ENCODE data around the gene EHD1. TPM values are rescaled to one million over a fixed set of nuclear protein-coding genes. Genes with fewer than 3 reads are reported as not detected.
A peak's percentile ranks its signal among the peaks of the same experiment; 100 is the strongest.
"Not testable (repeated sequence)": the region's sequence is repeated elsewhere in the genome, so short reads cannot be mapped to it uniquely, and the experiment has no call there.

The EHD1 gene
- total RNA-seq, 3 donors from 2014 or later: 26.9 to 45.4 (median 31.2) TPM

GRCh38 chr11:64817476-64817875 lies 60.9 kb downstream of the EHD1 start:
- no peak for DNase-seq (ENCODE audit: low spot score in 2 of 2)
- H3K27me3 ChIP-seq: no peaks in the 10 kb centered on the region
- TF ChIP-seq POLR2AphosphoS5 (IDR thresholded peaks at IDR 0.05): no peak
- no peak for TF ChIP-seq POLR2A (IDR thresholded peaks at IDR 0.05)
- TF ChIP-seq CTCF (IDR thresholded peaks at IDR 0.05): no peak

DNA sequence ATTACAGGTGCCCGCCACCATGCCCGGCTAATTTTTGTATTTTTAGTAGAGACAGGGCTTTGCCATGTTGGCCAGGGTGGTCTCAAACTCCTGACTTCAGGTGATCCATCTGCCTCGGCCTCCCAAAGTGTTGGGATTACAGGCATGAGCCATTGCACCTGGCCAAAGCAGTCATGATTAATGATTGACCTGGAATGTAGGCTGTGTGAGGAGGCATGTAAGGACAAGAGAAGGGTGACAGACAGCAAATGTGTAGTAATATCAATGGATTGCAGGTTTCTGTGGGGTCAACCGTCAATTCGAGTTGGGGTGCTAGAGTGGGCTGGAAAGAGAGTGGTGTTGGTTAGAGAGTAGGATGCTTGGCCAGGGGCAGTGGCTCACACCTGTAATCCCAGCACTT lies 63.0 kb downstream of the EHD1 start:
- H3K9me3 ChIP-seq; intact Hi-C loops (cut with DNase I; ENCODE audit: low total_unique reads); H3K36me3 ChIP-seq; H3K4me1 ChIP-seq; H3K4me3 ChIP-seq; DNase-seq (ENCODE audit: low spot score in 2 of 2); H3K27me3 ChIP-seq; H3K27ac ChIP-seq: not testable (repeated sequence)

More at GRCh38 chr11:64817476-64817875, 60.9 kb downstream of the EHD1 start:
- Histone ChIP-seq H3K4me3 (no peak overlapping the region), H3K36me3 (no peaks in the 10 kb centered on the region), H3K4me1 (no peaks in the 10 kb centered on the region), H3K27ac (no peak overlapping the region), H3K9me3 (no peaks in the 10 kb centered on the region)
- intact Hi-C loops (cut with DNase I; ENCODE audit: low total_unique reads): no loop called here

DNA sequence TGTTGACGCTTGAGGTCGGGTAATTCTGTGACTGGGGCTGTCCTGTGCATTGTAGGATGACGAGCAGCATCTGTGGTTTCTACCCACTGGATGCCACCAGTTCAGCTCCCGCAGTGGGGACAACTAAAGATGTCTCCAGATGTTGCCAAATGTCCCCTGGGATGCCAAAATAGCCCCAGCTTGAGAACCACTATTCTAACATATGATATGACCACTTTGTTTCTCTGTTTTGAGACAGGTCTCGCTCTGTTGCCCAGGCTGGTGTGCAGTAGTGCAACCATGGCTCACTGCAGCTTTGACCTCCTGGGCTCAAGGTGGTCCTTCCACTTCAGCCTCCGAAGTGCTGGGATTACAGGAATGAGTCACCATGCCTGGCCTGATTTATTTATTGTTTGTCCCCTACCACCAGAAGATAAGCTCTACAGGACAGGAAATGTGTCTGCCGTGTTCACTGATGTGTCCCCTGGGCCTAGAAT lies 63.7 kb downstream of the EHD1 start:
- Histone ChIP-seq H3K9me3 (no peaks in the 10 kb centered on the region), H3K27ac (no peak overlapping the region)

DNA sequence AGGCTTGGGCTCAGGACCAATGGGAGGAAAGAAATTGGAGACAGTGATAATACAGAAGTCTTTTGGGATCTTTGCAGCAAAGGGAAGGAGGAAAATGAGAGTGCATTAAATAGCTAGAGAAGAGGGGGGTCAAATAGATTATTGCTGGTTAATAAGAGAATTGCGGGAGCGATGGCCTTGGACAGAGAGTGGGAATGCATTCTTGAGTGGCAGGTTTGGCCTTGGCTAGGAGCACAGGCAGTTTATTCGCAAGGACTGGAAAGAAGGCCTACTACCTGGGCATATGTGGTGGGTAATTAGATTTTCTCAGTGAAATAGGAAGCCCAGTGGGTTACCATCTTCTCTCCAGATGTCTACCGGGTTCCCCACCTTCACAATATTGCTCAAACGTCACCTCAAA lies 64.6 kb downstream of the EHD1 start:
- TF ChIP-seq POLR2AphosphoS5 (IDR thresholded peaks at IDR 0.05) (no peak), CTCF (IDR thresholded peaks at IDR 0.05) (no peak), POLR2A (IDR thresholded peaks at IDR 0.05) (no peak)
- Histone ChIP-seq H3K9me3 (no peaks in the 10 kb centered on the region), H3K4me3 (no peak overlapping the region), H3K4me1 (peaks cover 6 to 8% of the 10 kb centered on the region in 2 donors), H3K27ac (no peak overlapping the region), H3K27me3 (no peaks in the 10 kb centered on the region), H3K36me3 (no peaks in the 10 kb centered on the region)
- no peak for DNase-seq (ENCODE audit: low spot score in 2 of 2)
- intact Hi-C loops (cut with DNase I; ENCODE audit: low total_unique reads): no loop called here

More for the DNA sequence above, 63.7 kb downstream of the EHD1 start:
- Histone ChIP-seq H3K36me3 (no peaks in the 10 kb centered on the region), H3K27me3 (no peaks in the 10 kb centered on the region), H3K4me1 (peaks cover under 1 to 3% of the 10 kb centered on the region in 2 donors), H3K4me3 (no peak overlapping the region)
- intact Hi-C loops (cut with DNase I; ENCODE audit: low total_unique reads): no loop called here
- no peak for TF ChIP-seq CTCF (IDR thresholded peaks at IDR 0.05)
- TF ChIP-seq POLR2AphosphoS5 (IDR thresholded peaks at IDR 0.05): no peak
- TF ChIP-seq POLR2A (IDR thresholded peaks at IDR 0.05): no peak
- no peak for DNase-seq (ENCODE audit: low spot score in 2 of 2)

DNA sequence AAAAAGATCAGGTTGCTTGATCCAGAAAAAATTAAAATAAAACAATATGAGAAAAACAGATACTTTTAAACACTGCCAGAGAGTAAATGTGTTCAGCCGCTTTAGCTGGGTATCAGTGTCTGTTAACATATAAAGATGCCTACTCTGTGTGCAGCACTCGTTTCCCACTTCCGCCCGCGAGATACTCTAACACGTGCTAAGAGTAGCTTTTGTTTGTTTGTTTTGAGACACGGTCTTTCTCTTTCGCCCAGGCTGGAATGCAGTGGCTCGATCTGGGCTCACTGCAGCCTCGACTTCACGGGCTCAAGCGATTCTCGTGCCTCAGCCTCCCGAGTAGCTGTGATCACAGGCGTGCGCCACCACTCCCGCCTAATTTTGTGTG lies 67.5 kb downstream of the EHD1 start:
- no peak for TF ChIP-seq CTCF (IDR thresholded peaks at IDR 0.05)
- no peak for TF ChIP-seq POLR2A (IDR thresholded peaks at IDR 0.05)
- no peak for TF ChIP-seq POLR2AphosphoS5 (IDR thresholded peaks at IDR 0.05)
- DNase-seq (ENCODE audit: low spot score in 2 of 2): no peak
- H3K9me3 ChIP-seq: no peaks in the 10 kb centered on the region
- H3K4me1 ChIP-seq: peaks cover 6 to 8% of the 10 kb centered on the region in 2 donors
- no peaks in the 10 kb centered on the region for H3K27me3 ChIP-seq
- no peaks in the 10 kb centered on the region for H3K36me3 ChIP-seq
- peak overlapping the region; percentile 78 to 96 (median 95) for H3K4me3 ChIP-seq
- peak overlapping the region; percentile 76 to 89 for H3K27ac ChIP-seq
- intact Hi-C loops (cut with DNase I; ENCODE audit: low total_unique reads): no loop called here

All from breast epithelium (tissue), 4 donors.